NCI-H446 treated with DMSO at 0.1 percent for 48 hours (cell line): ENCODE data around the gene SYNGR3.

Experiments
- DNase-seq: peaks from one replicate; lab custom pipeline; 2025; lab: John Stamatoyannopoulos, UW

SYNGR3 gene

GRCh38 chr16:2042171-2042985, 52.6 kb downstream of the SYNGR3 start:
- DNase-seq: no peak

GRCh38 chr16:2042986-2043666, 53.4 kb downstream of the SYNGR3 start:
- DNase-seq: no peak
